GM19372 (cell line): ENCODE data around the gene INO80E.

ENCODE experiments used
- ATAC-seq: cut with Tn5 transposase; IDR thresholded peaks from one replicate; pipeline ENCODE4 v1.9.1; 2021; ENCODE audit warnings: mild to moderate bottlenecking, low read depth, moderate library complexity; ENCODE audit not compliant: unreplicated experiment

The INO80E gene

GRCh38 chr16:29991571-29991904, 4.5 kb upstream of the INO80E start:
- ATAC-seq: no peak

DNA sequence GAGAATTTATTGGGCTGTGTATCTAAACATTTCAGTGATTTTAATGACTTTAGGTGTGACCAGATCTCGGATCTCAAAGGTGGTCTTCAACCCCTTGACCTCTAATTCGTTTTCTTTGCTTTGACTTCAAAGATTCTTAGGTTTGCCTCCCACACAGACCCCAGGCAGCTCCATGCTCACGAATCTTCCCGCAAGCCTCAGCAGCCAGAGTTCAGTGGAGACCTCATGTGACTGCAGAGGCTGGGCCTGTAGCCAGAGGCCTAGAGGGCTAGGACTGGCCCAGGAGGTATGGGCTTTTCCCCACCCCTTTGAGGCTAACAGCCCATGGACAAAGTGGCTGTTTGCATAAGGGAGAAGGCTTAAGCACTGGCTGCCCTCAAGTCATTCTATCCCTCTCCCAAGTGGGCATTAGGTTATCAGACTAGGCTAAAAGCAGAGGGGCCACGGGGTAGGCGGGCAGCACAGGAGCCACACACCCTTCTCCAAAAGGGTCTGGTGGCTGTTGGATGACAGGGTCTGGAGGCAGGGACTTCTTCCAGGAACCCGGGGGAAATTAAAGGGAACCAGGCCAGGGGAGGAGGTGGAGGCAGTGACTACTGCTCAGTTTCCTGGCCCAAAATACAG, 3.6 kb upstream of the INO80E start:
- no peak for ATAC-seq

GRCh38 chr16:29993191-29993902, 2.7 kb upstream of the INO80E start:
- ATAC-seq: no peak

DNA sequence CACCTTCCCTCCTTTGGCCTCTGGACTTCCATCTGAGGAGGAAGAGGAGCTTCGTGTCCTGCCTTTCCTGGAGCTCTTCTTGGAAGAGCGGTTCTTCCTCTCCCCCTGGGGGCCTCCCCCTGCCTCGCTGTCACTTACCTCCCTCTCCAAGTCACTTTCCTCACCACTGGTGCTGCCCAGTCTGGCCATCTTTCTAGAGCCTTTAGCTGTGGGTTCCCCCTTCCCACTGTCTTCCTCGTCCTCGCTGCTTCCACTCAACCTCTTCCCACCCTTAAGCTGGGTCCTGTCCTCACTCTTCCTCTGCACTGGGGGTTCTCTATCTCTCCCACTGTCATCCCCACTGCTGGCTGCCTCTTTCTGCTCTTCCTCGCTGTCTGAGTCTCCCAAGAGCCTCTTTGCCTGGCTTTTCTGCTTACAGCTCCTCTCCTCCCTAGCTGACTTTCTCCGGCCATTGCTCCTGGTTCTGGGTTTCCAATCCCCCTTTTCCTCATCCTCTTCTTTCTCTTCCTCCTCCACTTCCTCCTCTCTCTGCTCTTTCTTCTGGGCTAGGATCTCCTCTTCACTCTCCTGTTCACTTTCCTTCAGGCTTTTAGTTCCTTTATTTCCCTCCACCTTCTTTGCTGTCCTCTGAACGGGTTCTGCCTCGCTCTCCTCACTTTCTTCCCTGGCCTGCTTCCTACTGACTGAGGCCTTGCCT, 2.0 kb upstream of the INO80E start:
- ATAC-seq: no peak

DNA sequence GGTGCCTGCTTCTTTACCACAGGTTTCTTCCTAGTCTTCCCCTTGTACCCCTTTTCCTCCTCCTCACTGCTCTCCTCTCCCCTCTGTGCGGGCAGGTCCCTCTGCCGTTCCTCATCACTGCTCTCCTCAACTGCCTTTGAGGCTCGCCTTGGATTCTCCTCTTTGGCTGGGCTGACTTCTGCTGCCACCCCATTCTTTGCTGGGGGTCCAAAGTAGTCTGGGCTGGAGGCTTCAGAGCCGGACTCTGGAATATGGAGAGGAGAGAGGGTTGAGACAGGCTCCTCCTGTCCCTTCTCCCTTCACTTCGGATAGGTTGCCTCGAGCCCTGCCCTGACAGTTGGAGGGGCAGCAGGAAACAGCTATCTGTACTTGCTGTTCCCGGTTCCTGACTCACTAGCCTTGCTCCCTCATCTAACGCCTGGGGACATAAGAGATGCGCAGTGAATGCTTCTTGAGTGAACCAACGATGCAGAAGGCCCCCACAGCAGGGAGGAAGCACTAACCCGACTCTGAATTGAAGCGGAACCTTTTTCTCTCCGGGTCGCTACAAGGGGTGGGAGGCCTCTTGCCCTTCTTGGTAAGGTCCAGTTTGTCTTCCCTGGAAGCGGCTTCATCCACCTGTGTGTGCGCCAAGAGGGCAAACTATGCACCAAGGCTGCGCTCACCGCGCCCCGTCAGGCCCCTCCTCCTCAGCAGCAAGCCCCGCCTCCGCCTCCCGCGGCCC, 1.3 kb upstream of the INO80E start:
- no peak for ATAC-seq

GRCh38 chr16:29995324-29995910, 624 bp upstream of the INO80E start, which contains the start of gene HIRIP3:
TSS of gene HIRIP3 (minus strand) at chr16:29995617. CDS start at chr16:29995605, 12 bp downstream.
- ATAC-seq: peak; percentile 52

- ATAC-seq: no peak
Observed at GRCh38 chr16:29996766-29997250, 767 bp downstream of the INO80E start.

- ATAC-seq: no peak
Observed at GRCh38 chr16:29999605-30000004, 3.6 kb downstream of the INO80E start.

DNA sequence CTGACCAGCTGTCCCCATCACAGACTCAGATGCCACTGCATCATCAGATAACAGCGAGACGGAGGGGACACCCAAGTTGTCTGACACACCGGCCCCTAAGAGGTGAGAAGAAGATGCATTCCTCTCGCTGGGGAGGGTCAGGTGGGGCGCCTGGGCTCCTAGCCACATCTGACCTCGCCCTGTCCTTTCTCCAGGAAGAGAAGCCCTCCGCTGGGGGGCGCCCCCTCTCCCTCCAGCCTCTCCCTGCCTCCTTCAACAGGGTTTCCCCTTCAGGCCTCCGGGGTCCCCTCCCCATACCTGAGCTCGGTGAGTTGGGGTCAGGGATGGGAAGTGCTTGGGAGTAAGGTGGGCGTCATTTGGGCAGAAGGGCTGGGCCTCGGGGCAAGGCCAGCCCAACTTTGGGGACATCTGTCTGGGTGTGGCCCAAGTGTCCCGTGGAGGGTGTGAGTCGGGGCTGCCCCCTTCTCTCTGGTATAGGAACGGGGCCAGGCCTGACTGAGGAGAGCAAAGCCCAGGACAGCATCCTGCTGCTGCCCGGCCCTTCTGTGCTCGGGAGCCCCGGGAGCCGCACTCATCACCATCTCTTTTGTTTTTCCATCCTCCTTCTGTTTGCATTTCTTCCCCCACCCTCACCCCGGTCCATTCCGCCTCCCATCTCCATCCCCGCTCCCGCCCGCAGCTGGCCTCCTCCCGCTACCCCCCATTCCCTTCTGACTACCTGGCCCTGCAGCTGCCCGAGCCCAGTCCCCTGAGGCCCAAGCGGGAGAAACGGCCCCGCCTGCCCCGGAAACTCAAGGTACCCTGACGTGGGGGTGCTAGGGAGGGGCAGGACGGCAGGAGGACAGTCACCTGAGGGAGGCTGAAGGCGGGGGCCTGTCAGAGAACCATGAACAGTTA, 4.9 kb downstream of the INO80E start:
- no peak for ATAC-seq

DNA sequence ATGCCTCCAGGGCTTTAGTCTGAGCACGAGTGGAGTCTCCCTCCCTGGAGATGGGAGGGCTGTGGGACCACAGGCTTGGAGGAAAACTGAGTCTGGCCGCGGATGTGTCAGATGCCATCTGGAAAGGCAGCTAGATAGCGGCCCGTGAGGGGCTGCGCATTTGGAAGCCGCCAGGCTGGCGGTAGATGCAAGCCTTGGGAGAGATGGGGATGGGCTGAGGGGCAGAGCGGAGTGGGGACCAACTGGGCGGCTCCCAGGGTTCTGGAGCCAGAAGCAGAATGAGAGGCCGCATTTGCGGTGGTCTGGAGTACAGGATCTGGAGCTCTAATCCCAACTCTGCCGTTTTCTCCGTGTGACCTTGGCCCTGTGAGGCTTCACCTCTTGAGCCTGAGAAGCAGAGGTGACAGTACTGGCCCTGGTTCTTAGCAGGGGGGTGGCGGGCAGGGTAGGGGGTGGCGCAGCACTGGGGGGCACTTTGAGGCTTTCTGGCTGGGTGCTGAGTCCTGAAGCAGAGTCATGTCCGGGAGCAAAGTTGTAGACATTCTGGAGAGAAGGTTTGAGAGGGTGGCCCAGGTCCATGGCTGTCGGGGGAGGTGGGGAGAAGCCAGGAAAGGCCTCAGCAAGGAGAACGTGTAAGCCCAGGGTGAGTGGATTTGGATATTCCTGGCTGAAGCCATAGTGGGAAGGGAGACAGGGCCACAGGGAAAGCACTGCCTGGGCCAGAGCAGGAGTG, 6.7 kb downstream of the INO80E start:
- no peak for ATAC-seq

DNA sequence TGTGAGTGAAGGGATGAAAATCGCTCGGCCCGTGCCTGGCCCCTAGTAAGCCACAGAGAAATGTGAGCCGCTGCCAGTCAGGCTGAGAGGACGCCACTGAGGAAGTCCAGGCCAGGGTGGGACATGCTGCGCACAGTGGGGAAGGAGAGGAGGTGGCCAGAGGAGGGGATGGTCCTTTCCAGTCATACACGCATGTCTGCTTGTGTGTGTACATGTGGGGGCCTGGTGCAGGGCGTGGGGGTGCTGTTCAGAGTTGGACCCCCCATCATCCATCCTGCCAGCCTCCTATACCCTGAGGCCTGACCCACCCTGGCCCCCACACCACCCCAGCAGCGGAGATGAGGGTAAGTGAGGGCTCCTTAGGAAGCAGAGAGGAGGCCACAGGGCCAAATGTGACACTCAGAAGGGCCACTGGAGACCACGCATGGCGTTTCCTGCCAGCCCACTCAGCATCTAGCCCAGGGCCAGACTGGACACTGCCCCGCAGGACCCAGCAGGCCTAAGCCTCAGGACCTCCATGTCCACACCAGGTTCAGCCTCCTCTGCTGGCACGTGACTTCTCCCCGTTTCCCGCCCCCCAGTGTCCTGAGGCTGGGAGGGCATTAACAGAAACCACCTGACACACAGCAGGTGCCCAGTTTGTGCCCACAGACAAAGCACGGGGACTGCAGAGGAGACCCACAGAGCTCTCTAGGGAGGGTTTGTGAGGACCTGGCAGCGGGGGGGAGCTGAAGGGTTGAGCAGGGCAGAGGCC, 7.8 kb downstream of the INO80E start:
- no peak for ATAC-seq

GRCh38 chr16:30004424-30004776, 8.4 kb downstream of the INO80E start:
- no peak for ATAC-seq

DNA sequence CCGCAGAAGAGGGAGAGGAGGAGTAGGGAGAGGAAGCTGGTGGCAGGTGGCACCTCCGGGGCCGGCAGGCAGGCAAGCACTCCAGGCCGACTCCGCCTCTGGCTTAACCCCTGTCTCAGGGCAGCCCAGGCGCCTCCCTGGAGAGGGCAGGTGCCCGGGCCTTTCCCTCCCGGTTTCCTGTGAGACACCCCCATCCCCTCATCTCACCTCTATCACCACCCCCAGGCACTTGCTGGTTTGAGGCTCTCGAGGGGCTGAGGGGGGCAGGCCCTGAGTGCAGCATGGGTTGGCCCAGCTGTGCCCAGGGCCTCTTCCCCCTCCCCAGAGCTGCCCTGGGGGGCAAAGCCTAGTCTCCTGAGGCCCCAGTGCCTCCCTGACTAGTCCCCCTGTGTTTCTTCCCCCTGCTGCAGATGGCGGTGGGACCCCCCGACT, 8.8 kb downstream of the INO80E start:
- no peak for ATAC-seq

GRCh38 chr16:30005341-30006094, 9.5 kb downstream of the INO80E start:
- ATAC-seq: no peak

DNA sequence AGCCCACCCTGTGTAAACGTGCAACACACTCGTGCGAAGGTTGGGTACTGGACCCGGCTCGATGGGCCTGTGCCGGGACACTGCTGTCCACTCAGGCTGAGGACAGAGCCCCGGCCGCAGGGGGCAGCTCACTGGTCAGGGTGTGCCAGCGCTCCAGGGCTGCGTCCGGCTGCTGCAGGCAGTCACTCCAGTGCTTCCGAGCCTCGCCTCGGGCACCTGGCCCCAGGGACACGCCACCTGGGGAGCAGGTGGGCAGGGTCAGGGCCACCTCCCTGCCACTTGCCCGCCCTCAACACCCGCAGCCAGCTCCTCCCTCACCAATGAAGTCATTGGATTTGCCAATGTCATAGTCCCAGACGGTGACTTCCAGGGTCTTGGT, 10.0 kb downstream of the INO80E start:
- no peak for ATAC-seq

DNA sequence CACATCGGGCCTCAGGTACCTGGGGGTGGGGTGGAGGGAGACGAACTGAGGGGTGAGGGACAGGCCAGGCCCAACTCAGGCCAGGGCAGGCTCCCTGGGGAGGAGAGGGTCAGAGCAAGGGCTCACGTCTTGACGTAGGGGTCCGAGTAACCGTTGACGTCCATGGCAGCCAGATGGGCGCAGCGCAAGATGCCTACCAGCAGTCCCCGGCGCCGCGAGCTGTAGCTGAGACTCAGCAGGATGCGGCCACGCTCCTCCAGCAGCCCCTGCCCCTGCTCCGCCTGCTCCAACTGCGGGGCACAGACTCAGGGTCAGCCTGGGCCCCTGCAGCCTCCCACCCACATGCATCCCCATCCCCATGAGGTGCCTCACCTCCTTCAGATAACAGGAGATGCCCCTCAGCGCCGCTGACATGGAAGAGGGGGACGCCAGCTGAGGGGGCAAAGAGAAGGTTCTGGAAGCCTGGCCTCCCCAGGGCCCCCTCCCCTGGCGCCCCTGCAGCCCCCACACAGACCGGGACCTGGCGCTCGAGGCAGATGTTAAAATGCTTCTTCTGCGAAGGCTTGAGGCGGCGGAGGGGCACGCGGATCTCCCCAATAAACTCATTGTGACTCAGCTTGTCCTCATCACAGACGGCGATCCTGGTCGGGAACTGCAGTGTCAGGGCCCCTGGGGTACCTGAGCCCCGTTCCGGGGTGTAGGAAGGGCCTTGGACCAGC, 10.8 kb downstream of the INO80E start:
- no peak for ATAC-seq

DNA sequence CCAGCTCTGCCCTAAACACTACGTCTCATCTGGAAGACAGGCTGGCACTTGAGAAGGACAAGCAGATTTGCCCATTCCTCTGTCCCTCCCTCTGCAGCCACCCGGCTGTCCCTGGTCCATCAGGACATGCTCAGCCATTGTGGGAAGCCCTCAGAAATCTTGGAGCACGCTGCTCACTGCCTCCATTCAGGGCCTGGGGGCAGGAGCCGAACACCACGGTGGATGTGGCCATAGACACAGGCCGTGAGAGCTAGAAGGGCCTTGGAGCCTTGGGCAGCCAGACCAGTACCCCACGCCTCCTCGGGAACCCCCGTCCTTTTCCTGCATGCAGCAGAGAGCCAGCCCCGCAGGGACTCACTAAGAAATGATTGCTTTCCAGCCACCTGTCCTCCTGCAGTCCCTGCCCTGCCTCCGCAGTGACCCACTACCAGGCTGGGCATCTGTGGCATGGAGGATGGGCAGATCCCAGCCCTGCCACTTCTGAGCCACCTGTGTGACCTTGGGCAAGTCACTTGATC, 11.4 kb downstream of the INO80E start:
- no peak for ATAC-seq
